NT2/D1 (cell line): ENCODE measurements around the gene FLNB.

Experiments used
- DNase-seq: peaks from one replicate; pipeline ENCODE4 v3.0.0-alpha.2; 2011; ENCODE audit warnings: low read depth, low spot score
- H3K27me3 ChIP-seq: 2 replicates; pipeline ENCODE4 v1.6.0; 2011; ENCODE audit warnings: mild to moderate bottlenecking; ENCODE audit not compliant: insufficient read length, insufficient read depth
- H3K36me3 ChIP-seq: 2 replicates; pipeline ENCODE4 v1.6.1; 2011; ENCODE audit warnings: mild to moderate bottlenecking, low read length, mixed read lengths; ENCODE audit not compliant: insufficient read depth, insufficient read length
- H3K4me1 ChIP-seq: 2 replicates; pipeline ENCODE4 v1.5.1; 2011; ENCODE audit not compliant: insufficient read depth, insufficient read length
- H3K4me3 ChIP-seq: 2 replicates; pipeline ENCODE4 v1.5.1; 2011; ENCODE audit warnings: low read depth; ENCODE audit not compliant: insufficient read length
- H3K9ac ChIP-seq: 2 replicates; pipeline ENCODE4 v1.6.0; 2011; ENCODE audit warnings: low read depth; ENCODE audit not compliant: insufficient read length
- H3K9me3 ChIP-seq: 2 replicates; pipeline ENCODE4 v1.5.1; 2011; ENCODE audit warnings: mild to moderate bottlenecking, low read length; ENCODE audit not compliant: insufficient read depth
- SUZ12 ChIP-seq: IDR thresholded peaks from 2 replicates; pipeline ENCODE4 v1.6.1; 2011; ENCODE audit not compliant: insufficient read length, insufficient read depth; ENCODE audit errors: extremely low read depth
- YY1 ChIP-seq: IDR thresholded peaks from 2 replicates; pipeline ENCODE4 v1.6.1; 2011; ENCODE audit not compliant: insufficient read length, insufficient read depth
- ZNF274 ChIP-seq: IDR thresholded peaks from 2 replicates; pipeline ENCODE4 v1.6.1; 2011; ENCODE audit warnings: mild to moderate bottlenecking, low read depth, low read length

Gene FLNB

DNA sequence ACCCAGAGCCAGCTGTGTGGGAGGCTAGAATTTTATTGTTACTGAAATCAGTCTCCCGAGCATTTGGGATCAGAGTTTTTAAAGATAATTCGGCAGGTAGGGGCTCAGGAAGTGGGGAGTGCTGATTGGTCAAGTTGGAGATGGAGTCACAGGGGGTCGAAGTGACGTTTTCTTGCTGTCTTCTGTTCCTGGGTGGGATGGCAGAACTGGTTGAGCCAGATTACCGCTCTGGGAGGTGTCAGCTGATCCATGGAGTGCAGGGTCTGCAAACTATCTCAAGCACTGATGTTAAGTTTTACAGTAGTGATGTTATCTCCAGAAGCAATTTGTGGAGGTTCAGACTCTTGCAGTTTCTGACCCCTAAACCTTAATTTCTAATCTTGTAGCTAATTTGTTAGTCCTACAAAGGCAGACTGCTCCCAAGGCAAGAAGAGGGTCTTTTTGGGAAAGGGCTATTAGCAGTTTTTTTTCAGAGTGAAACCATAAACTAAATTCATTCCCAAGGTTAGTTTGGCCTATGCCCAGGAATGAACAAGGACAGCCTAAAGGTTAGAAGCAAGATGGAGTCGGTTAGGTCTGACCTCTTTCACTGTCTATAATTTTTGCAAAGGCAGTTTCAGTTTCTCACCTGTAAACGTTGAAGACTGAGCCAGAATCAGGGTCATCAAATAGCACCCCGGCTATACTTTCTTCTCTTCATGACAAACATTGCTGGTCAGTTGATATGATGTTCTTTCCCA lies 28.2 kb downstream of the FLNB start:
- Histone ChIP-seq H3K27me3 (no peaks in the 10 kb centered on the region), H3K4me3 (no peak overlapping the region), H3K36me3 (peaks cover 28% of the 10 kb centered on the region), H3K9ac (no peak overlapping the region), H3K9me3 (no peaks in the 10 kb centered on the region), H3K4me1 (peaks cover 31% of the 10 kb centered on the region)
- TF ChIP-seq SUZ12, result no peak
- TF ChIP-seq YY1, result no peak
- no peak for TF ChIP-seq ZNF274
- no peak for DNase-seq

- DNase-seq, result no peak
- peaks cover 32% of the 10 kb centered on the region for H3K4me1 ChIP-seq
- no peaks in the 10 kb centered on the region for H3K27me3 ChIP-seq
- TF ChIP-seq SUZ12 (no peak), ZNF274 (no peak), YY1 (no peak)
- peaks cover 28% of the 10 kb centered on the region for H3K36me3 ChIP-seq
- H3K9me3 ChIP-seq, result no peaks in the 10 kb centered on the region
- no peak overlapping the region for H3K4me3 ChIP-seq
- H3K9ac ChIP-seq, result no peak overlapping the region
Measured at GRCh38 chr3:58037141-58037910, 29.1 kb downstream of the FLNB start.

DNA sequence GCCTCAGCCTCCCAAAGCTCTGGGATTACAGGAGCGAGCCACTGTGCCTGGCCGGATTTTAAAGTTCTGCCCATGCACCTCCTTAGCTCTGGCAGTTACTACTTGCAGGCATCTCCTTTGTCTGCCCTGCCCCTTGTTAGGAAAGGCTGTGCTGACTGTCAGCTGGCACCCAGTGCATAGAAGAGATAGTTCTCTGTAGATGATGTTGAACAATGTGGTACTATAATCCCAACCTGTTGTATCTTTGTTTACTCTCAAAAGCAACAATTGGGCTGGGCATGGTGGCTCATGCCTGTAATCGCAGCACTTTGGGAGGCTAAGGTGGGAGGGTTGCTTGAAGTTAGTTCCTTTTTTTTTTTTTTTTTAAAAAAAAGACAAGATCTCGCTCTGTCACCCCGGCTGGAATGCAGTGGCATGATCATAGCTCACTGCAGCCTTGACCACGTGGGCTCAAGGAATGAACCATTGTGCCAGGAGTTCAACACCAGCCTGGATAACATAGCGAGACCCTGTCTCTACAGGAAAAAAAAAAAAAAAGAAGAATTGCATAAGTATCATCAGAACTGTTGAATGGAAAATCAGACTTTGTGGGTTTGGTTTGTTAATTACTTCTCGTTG lies 30.6 kb downstream of the FLNB start:
- peaks cover 36% of the 10 kb centered on the region for H3K4me1 ChIP-seq
- no peak overlapping the region for H3K9ac ChIP-seq
- H3K27me3 ChIP-seq, result no peaks in the 10 kb centered on the region
- peaks cover 28% of the 10 kb centered on the region for H3K36me3 ChIP-seq
- DNase-seq, result no peak
- H3K9me3 ChIP-seq, result no peaks in the 10 kb centered on the region
- H3K4me3 ChIP-seq, result no peak overlapping the region
- TF ChIP-seq YY1 (no peak), ZNF274 (no peak), SUZ12 (no peak)

DNA sequence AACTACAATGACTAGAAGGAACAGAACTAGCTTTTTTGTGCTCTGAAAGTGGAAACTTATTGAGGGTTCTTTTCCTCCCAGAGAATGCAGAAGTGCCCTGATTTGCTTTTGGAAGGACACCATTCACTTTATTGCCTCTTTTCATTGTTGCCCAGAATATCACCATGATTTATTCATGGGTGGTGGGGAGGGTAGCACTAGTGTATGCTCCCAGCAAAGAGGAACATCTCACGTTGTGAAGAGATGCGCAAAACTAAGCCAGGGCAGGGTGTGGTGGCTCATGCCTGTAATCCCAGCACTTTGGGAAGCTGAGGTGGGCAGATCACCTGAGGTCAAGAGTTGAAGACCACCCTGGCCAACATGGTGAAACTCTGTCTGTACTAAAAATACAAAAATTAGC lies 31.4 kb downstream of the FLNB start:
- Histone ChIP-seq H3K9me3 (no peaks in the 10 kb centered on the region), H3K36me3 (peaks cover 23% of the 10 kb centered on the region), H3K4me1 (peaks cover 41% of the 10 kb centered on the region), H3K9ac (no peak overlapping the region), H3K27me3 (no peaks in the 10 kb centered on the region), H3K4me3 (no peak overlapping the region)
- DNase-seq, result peak; percentile 72
- TF ChIP-seq SUZ12 (no peak), YY1 (no peak), ZNF274 (no peak)

GRCh38 chr3:58041182-58041825 lies 33.1 kb downstream of the FLNB start:
- TF ChIP-seq ZNF274 (no peak), SUZ12 (no peak), YY1 (no peak)
- Histone ChIP-seq H3K4me3 (no peak overlapping the region), H3K4me1 (peaks cover 41% of the 10 kb centered on the region), H3K27me3 (no peaks in the 10 kb centered on the region), H3K36me3 (peaks cover 14% of the 10 kb centered on the region), H3K9me3 (no peaks in the 10 kb centered on the region), H3K9ac (peak overlapping the region; percentile 54)
- no peak for DNase-seq

- TF ChIP-seq YY1 (no peak), ZNF274 (no peak), SUZ12 (no peak)
- Histone ChIP-seq H3K27me3 (no peaks in the 10 kb centered on the region), H3K4me1 (peaks cover 38% of the 10 kb centered on the region), H3K9me3 (no peaks in the 10 kb centered on the region), H3K9ac (no peak overlapping the region), H3K4me3 (no peak overlapping the region), H3K36me3 (peaks cover 13% of the 10 kb centered on the region)
- DNase-seq, result peak; percentile 85
Measured at GRCh38 chr3:58041826-58042324, 33.7 kb downstream of the FLNB start.
